Activated T-cell treated with anti-CD3 and anti-CD28 coated beads, Interleukin-2, amount 50 U/mL, for 1 hour (primary cell): Measurements from ENCODE around the gene SERTAD1.
"Not testable (repeated sequence)": the region's sequence is repeated elsewhere in the genome, so short reads cannot be mapped to it uniquely, and the experiment has no call there.

ENCODE experiments used
- DNase-seq: peaks from one replicate; pipeline ENCODE4 v3.0.0-alpha.2; 2020

The SERTAD1 gene, protein sequence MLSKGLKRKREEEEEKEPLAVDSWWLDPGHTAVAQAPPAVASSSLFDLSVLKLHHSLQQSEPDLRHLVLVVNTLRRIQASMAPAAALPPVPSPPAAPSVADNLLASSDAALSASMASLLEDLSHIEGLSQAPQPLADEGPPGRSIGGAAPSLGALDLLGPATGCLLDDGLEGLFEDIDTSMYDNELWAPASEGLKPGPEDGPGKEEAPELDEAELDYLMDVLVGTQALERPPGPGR

GRCh38 chr19:40425450-40426287 lies at the start of gene SERTAD1:
Gene SERTAD1 (minus strand): TSS chr19:40425992. CDS start chr19:40423546, 2,446 bp downstream.
- DNase-seq = peak; percentile 100

DNA sequence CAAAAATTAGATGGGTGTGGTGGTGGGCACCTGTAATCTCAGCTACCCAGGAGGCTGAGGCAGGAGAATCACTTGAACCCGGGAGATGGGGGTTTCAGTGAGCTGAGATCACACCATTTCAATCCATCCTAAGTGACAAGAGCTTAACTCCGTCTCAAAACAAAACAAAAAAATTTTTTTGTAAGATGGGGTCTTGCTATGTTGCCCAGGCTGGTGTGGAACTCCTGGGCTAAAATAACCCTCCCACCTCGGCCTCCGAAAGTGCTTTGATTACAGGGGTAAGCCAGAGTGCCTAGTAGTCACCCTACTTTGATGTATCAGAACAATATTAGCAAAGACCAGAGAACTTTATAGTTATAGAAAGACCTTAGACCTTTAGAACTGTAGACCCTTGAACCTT lies 48.9 kb upstream of the SERTAD1 start:
- DNase-seq = no peak

DNA sequence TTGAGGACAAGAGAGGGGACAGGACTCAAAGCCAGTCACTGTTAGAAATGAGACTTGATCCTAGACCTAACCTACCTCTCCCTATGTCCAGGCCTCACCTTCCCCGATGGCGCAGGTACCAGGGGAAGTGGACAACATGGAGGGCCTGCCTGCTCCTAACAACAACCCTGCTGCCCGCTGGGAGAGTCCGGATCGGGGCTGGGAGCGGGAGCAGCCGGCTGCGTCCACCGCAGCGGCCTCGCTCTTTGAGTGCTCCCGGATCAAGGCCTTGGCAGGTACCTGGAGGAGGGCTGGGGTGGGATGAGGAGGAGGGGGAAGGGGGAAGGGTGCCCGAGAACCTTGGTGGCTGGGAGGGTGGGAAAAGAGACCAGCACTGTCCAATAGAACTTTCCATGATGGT lies 46.7 kb upstream of the SERTAD1 start:
- DNase-seq = no peak

GRCh38 chr19:40471111-40471510 lies 45.3 kb upstream of the SERTAD1 start:
- DNase-seq = no peak

- no peak for DNase-seq
These were observed 43.2 kb upstream of the SERTAD1 start for GRCh38 chr19:40469011-40469410.

DNA sequence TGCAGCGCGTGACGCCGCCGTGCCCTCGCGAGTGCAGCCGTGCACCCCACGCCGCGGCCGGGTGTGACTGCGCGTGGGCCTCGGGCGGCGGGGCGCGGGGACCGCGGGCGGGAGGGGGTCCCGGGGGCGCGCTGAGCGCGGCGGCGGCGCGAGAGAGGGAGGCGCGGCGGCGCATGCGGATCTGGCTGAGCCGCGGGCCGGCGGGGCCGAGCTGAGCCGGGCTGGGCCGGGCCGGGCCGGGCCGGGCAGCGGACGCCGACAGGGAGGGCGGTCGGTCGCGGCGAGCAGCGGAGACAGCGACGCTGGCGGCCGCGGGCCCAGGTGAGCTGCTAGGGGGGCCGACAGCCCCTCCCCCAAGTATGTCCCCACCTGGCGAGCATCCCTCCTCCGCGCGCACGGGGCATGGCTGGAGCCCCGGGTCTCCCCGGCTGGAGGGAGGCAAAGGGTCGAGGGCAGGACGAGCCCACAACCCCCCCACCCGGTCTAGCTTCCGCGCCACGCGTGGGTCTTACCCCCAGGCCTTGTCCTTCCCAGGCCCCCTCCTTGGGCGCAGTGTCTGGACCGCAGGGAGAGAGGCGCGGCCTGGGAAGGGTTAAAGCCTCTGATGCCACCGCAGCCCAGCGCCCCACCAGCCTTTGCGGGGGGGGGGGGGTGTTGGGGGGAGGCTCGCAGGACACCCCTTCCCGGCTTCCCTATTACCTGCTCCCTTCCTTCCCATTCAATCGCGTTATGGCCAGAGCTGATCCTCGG lies 41.4 kb upstream of the SERTAD1 start, which contains the start of gene SPTBN4:
SPTBN4 (plus strand) TSS at position 17 of the 750 bp plus-strand sequence. CDS start 5,621 bp downstream, outside the sequence.
- no peak for DNase-seq

DNA sequence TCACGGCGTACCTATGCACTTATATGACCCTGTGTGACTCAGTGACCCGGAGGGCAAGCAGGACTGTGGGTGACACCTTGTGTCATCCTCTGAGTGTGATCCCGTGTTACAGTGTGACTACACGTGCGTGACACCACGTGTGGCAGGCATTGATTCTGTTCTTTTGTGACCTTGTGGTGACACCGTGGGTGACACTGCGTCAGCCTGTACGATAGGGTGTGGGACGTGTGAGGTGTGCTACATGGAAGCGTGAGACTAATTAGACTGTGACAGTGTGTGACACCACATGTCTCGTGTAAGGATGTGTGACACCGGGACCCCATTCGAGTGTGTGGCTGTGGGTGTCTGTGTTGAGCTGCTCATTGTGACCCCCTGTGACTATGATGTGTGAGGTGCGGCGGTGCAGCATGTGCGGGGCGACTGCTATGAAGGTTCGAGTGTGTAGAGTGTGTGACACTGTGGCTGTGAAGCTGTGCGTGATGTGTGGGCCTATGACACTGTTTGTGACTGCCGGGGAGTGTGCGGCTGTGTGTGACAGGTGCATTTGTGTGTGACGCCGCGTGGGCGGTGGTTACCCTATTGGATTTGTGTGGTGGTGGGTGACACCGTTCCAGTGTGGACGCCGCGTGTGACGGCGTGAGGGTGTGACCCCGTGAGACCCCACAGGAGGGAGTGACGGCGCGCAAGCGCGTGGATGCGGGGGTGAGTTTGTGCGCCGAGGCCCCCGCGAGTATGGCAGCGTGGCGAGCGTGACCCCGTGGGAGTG lies 40.6 kb upstream of the SERTAD1 start:
- DNase-seq = no peak

DNA sequence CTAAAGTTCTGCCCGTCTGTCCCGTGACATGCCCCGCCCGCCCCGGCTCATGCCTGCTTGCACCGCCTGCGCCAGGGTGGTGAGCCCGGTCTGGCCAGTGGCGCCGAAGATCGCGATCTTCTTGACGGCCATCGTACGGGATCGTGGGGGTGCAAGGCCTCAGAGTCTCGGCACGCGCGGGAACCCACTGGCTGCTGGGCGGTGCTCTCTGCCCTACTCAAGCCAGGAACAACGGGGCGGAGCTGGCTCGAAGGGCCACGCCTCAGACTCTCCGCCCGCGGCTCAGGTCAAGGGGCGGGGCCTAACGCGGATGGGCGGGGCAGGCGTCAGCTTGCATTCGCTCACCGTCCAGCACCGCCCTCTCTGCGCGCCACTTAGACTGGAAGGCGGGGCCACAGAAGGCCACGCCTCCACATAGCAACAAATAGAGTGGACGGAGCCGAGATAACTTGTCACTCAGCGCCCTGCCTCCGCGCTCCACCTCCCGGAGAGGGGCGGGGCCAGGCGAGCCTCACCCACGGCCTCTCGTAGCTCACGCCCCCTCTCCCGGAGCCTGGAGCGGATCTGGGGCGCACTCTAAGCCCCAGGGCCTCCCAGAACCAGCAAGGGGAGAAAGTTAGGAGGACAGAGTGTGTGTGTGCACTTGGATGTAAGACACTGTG lies 39.9 kb upstream of the SERTAD1 start, which contains the start of gene BLVRB:
BLVRB (minus strand) TSS at position 189 of the 662 bp plus-strand sequence; CDS start at position 132, 57 bp downstream.
- peak; percentile 100 for DNase-seq

DNA sequence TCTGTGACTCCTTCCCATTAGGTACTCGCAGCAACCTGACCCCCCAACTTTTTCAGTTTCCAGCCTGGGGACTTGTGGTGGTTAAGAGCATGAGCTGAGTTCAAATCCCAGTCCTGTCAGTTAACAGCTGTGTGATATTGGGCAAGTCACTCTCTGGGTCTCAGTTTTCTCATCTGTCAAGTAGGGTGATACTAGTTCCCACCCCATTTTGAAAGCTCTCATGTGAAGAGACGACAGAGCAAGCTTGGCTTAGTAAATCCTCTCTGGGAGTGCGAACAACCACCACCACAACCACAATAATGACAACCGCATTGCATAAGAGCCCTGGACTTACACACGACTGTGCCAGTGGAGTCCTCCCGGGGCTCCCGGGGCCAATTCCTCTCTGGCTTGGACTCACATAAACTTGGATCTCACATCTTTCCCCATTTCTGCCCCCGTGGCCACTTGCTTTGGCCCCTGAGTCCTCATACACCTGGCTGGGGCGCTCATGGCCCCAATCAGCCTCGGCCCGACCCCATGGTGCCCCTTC lies 39.3 kb upstream of the SERTAD1 start:
- DNase-seq = peak; percentile 24

GRCh38 chr19:40464059-40465024 lies 38.5 kb upstream of the SERTAD1 start:
- DNase-seq = peak; percentile 80

GRCh38 chr19:40463587-40464037 lies 37.8 kb upstream of the SERTAD1 start:
- DNase-seq = not testable (repeated sequence)

DNA sequence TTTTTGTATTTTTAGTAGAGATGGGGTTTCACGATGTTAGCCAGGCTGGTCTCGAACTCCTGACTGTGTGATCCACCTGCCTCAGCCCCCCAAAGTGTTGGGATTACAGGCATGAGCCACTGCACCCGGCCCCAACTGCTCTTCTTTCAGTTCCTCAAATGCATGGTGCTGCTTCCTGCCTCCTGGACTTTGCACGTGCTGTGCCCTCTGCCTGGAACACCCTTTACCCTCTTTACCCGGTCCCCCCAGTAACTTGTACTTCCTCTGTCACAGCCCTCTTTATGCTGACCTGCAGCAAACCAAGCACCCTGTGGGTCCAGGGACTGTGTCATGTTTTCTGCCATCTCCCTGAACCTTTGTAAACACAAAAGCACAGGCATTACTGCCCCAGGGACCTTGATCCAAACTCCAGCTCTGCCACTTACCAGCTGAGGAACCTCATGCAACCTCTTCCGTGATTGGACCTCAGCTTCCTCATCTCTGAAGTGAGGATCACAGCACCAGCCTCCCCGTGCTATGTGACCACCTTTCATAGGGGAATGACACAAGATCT lies 36.0 kb upstream of the SERTAD1 start:
- no peak for DNase-seq

GRCh38 chr19:40460185-40460584 lies 34.4 kb upstream of the SERTAD1 start:
- DNase-seq = no peak

- DNase-seq = no peak
These were observed 32.8 kb upstream of the SERTAD1 start for GRCh38 chr19:40458597-40458974.

- no peak for DNase-seq
These were observed 32.3 kb upstream of the SERTAD1 start for GRCh38 chr19:40457953-40458596.

- DNase-seq = no peak
These were observed 31.3 kb upstream of the SERTAD1 start for GRCh38 chr19:40457048-40457447.

DNA sequence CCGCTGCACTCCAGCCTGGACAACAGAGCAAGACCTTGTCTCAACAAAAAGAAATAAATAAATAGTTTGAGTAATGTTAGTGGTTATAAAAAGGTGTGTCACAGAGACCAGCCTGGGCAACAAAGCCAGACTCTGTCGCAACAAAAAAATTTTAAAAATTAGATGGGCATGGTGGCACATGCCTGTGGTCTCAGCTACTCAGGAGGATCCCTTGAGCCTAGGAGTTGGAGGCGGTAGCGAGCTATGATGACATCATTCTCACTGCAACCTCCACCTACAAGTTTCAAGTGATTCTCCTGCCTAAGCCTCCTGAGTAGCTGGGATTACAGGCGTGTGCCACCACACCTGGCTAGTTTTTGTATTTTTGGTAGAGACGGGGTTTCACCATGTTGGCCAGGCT lies 28.2 kb upstream of the SERTAD1 start:
- not testable (repeated sequence) for DNase-seq

- no peak for DNase-seq
These were observed 27.5 kb upstream of the SERTAD1 start for GRCh38 chr19:40453151-40453735.

- no peak for DNase-seq
These were observed 26.2 kb upstream of the SERTAD1 start for GRCh38 chr19:40452016-40452415.
